SK-N-SH treated with all-trans-retinoic acid at 6 μM for 48 hours (cell line): ENCODE results near the gene CMKLR1.

ENCODE experiments used
- ATAC-seq: fragments of 200-7000 bp; cut with Tn5 transposase; 3 replicates; pipeline ENCODE4 v1.9.1; 2020; ENCODE audit warnings: mild to moderate bottlenecking, moderate library complexity
- BACH2 ChIP-seq: fragments of 250-450 bp; sonication (Bioruptor Pico); IDR thresholded peaks from 2 replicates; pipeline ENCODE4 v1.9.0; 2021; ENCODE audit warnings: mild to moderate bottlenecking, borderline replicate concordance
- CREB5 ChIP-seq: fragments of 250-450 bp; sonication (Bioruptor Pico); IDR thresholded peaks from 2 replicates; pipeline ENCODE4 v1.5.1; 2020; ENCODE audit warnings: low read depth, mild to moderate bottlenecking, moderate library complexity
- GLIS3 ChIP-seq: fragments of 250-450 bp; sonication (Bioruptor Pico); IDR thresholded peaks from 2 replicates; pipeline ENCODE4 v1.5.0; 2020; ENCODE audit warnings: mild to moderate bottlenecking, moderate library complexity
- ISL1 ChIP-seq: fragments of 250-450 bp; sonication (Bioruptor Pico); IDR thresholded peaks from 2 replicates; pipeline ENCODE4 v2.1.2; 2022; ENCODE audit warnings: mild to moderate bottlenecking, moderate library complexity
- OSR1 ChIP-seq: fragments of 250-450 bp; sonication (Bioruptor Pico); IDR thresholded peaks from 2 replicates; pipeline ENCODE4 v1.8.0; 2022; ENCODE audit warnings: moderate library complexity, mild to moderate bottlenecking, inconsistent platforms
- POU6F1 ChIP-seq: fragments of 250-450 bp; sonication (Bioruptor Pico); IDR thresholded peaks from 2 replicates; pipeline ENCODE4 v1.8.0; 2021; ENCODE audit warnings: low read depth, mild to moderate bottlenecking, moderate library complexity, borderline replicate concordance
- PPARA ChIP-seq: fragments of 250-450 bp; sonication (Bioruptor Pico); IDR thresholded peaks from 2 replicates; pipeline ENCODE4 v1.5.0; 2020; ENCODE audit warnings: mild to moderate bottlenecking, borderline replicate concordance
- RARB ChIP-seq: fragments of 250-450 bp; sonication (Bioruptor Pico); IDR thresholded peaks from 2 replicates; pipeline ENCODE4 v1.8.0; 2021; ENCODE audit warnings: mild to moderate bottlenecking, moderate library complexity
- SNAI2 ChIP-seq: fragments of 250-450 bp; sonication (Bioruptor Pico); IDR thresholded peaks from 2 replicates; pipeline ENCODE4 v1.5.0; 2020; ENCODE audit warnings: mild to moderate bottlenecking, moderate library complexity
- TCF4 ChIP-seq: fragments of 250-450 bp; sonication (Bioruptor Pico); IDR thresholded peaks from 2 replicates; pipeline ENCODE4 v1.8.0; 2021; ENCODE audit warnings: mild to moderate bottlenecking, moderate library complexity, borderline replicate concordance
- TOX ChIP-seq: fragments of 250-450 bp; sonication (Bioruptor Pico); IDR thresholded peaks from 2 replicates; pipeline ENCODE4 v1.8.0; 2021; ENCODE audit warnings: mild to moderate bottlenecking, moderate library complexity, borderline replicate concordance
- TSHZ2 ChIP-seq: fragments of 250-450 bp; sonication (Bioruptor Pico); IDR thresholded peaks from 2 replicates; pipeline ENCODE4 v1.5.0; 2020; ENCODE audit warnings: mild to moderate bottlenecking, moderate library complexity
- ZC3H10 ChIP-seq: fragments of 250-450 bp; sonication (Bioruptor Pico); IDR thresholded peaks from 2 replicates; pipeline ENCODE4 v1.5.1; 2021; ENCODE audit warnings: mild to moderate bottlenecking, moderate library complexity
- ZFP3 ChIP-seq: fragments of 250-450 bp; sonication (Bioruptor Pico); IDR thresholded peaks from 2 replicates; pipeline ENCODE4 v1.5.0; 2020; ENCODE audit warnings: mild to moderate bottlenecking, moderate library complexity
- ZFP30 ChIP-seq: fragments of 450-650 bp; formaldehyde crosslinking; IDR thresholded peaks from 2 replicates; pipeline ENCODE4 v1.5.0; 2022; ENCODE audit warnings: mild to moderate bottlenecking, moderate library complexity
- ZNF565 ChIP-seq: fragments of 450-650 bp; formaldehyde crosslinking; conservative IDR thresholded peaks from 2 replicates; pipeline ENCODE4 v1.5.0; 2020; ENCODE audit warnings: low read depth, mild to moderate bottlenecking, moderate library complexity
- ZNF70 ChIP-seq: fragments of 450-650 bp; formaldehyde crosslinking; IDR thresholded peaks from 2 replicates; pipeline ENCODE4 v1.5.0; 2020; ENCODE audit warnings: mild to moderate bottlenecking, moderate library complexity
- ZNF8 ChIP-seq: fragments of 450-650 bp; formaldehyde crosslinking; IDR thresholded peaks from 2 replicates; pipeline ENCODE4 v1.5.0; 2020; ENCODE audit warnings: mild to moderate bottlenecking, moderate library complexity

Gene CMKLR1

GRCh38 chr12:108311605-108312004, 27.5 kb downstream of the CMKLR1 start (continued):
- TF ChIP-seq ZNF565 (CRISPR knock-in tag) = no peak
- TF ChIP-seq, all 23 proteins: peak for 0

GRCh38 chr12:108310489-108310888, 28.6 kb downstream of the CMKLR1 start:
- no peak for ATAC-seq
- TF ChIP-seq BACH2 (CRISPR knock-in tag) (no peak), PPARA (CRISPR knock-in tag) (no peak), POU6F1 (CRISPR knock-in tag) (no peak), CREB5 (CRISPR knock-in tag) (no peak)

- ATAC-seq = no peak
- TF ChIP-seq ZNF565 (CRISPR knock-in tag) (no peak), ZNF70 (CRISPR knock-in tag) (0 out of 2 replicates have a peak, but pooled peaks have one; percentile 41)
Observed at GRCh38 chr12:108309674-108310312, 29.3 kb downstream of the CMKLR1 start.

- no peak for ATAC-seq
- TF ChIP-seq ISL1 (CRISPR knock-in tag) (no peak), CREB5 (CRISPR knock-in tag) (no peak)
Observed at GRCh38 chr12:108308395-108309085, 30.6 kb downstream of the CMKLR1 start.

- ATAC-seq = no peak
- TF ChIP-seq ZC3H10 (CRISPR knock-in tag) (no peak), GLIS3 (no peak), ZFP30 (no peak), TOX (CRISPR knock-in tag) (no peak), TSHZ2 (CRISPR knock-in tag) (no peak), ISL1 (CRISPR knock-in tag) (no peak), ZNF8 (no peak), SNAI2 (CRISPR knock-in tag) (no peak), OSR1 (CRISPR knock-in tag) (no peak), ZFP3 (no peak), RARB (CRISPR knock-in tag) (no peak), CREB5 (CRISPR knock-in tag) (no peak), TCF4 (CRISPR knock-in tag) (no peak)
- TF ChIP-seq, all 23 proteins: peak for 0
Observed at GRCh38 chr12:108307006-108307405, 32.1 kb downstream of the CMKLR1 start.
